Stimulated activated memory B cell treated with anti-CD40 and anti-IgM and Interleukin-4, amounts not matched to agents 10 μg/mL and 1 μg/mL and 100 μg/mL, for 72 hours (primary cell): Measurements from ENCODE around the gene FGGY.
"Not testable (repeated sequence)": the region's sequence is repeated elsewhere in the genome, so short reads cannot be mapped to it uniquely, and the experiment has no call there.

Experiments used
- ATAC-seq: fragments of 150-1000 bp; cut with Tn5 transposase; 2 replicates; pipeline ENCODE4 v1.10.0; 2021
- H3K27ac Mint-ChIP-seq: one replicate; pipeline ENCODE4 v1.8.0; 2022; ENCODE audit warnings: mild to moderate bottlenecking, mixed read lengths
- H3K27me3 Mint-ChIP-seq: one replicate; pipeline ENCODE4 v1.8.0; 2022; ENCODE audit warnings: mixed read lengths
- H3K36me3 Mint-ChIP-seq: one replicate; pipeline ENCODE4 v1.8.0; 2022; ENCODE audit warnings: mixed read lengths
- H3K4me1 Mint-ChIP-seq: one replicate; pipeline ENCODE4 v1.8.0; 2022; ENCODE audit warnings: mixed read lengths
- H3K4me3 Mint-ChIP-seq: one replicate; pipeline ENCODE4 v1.8.0; 2022; ENCODE audit warnings: mild to moderate bottlenecking, moderate library complexity, mixed read lengths
- H3K9me3 Mint-ChIP-seq: one replicate; pipeline ENCODE4 v1.8.0; 2022; ENCODE audit warnings: mixed read lengths

The FGGY gene

GRCh38 chr1:59298026-59298583, 1.2 kb downstream of the FGGY start:
- H3K9me3 Mint-ChIP-seq, result peaks cover 10% of the 10 kb centered on the region
- H3K27me3 Mint-ChIP-seq, result no peaks in the 10 kb centered on the region
- peaks cover 24% of the 10 kb centered on the region for H3K4me1 Mint-ChIP-seq
- peak overlapping the region; percentile 93 for H3K27ac Mint-ChIP-seq
- peaks cover 18% of the 10 kb centered on the region for H3K36me3 Mint-ChIP-seq
- peak overlapping the region; percentile 96 for H3K4me3 Mint-ChIP-seq
- no peak for ATAC-seq

- Mint-ChIP-seq H3K36me3 (peaks cover 18% of the 10 kb centered on the region), H3K27ac (peak overlapping the region; percentile 93), H3K27me3 (no peaks in the 10 kb centered on the region), H3K4me3 (no peak overlapping the region), H3K9me3 (peaks cover 10% of the 10 kb centered on the region), H3K4me1 (peaks cover 21% of the 10 kb centered on the region)
- ATAC-seq, result no peak
Observed at GRCh38 chr1:59298710-59299346, 1.9 kb downstream of the FGGY start.

- Mint-ChIP-seq H3K4me1 (peaks cover 21% of the 10 kb centered on the region), H3K36me3 (peaks cover 27% of the 10 kb centered on the region), H3K9me3 (peaks cover 14% of the 10 kb centered on the region)
- ATAC-seq, H3K27ac Mint-ChIP-seq, H3K4me3 Mint-ChIP-seq, H3K27me3 Mint-ChIP-seq: not testable (repeated sequence)
Observed at GRCh38 chr1:59299670-59300069, 2.8 kb downstream of the FGGY start.

GRCh38 chr1:59302297-59302696, 5.4 kb downstream of the FGGY start:
- Mint-ChIP-seq H3K27me3 (no peaks in the 10 kb centered on the region), H3K4me1 (peaks cover 18% of the 10 kb centered on the region), H3K36me3 (peaks cover 49% of the 10 kb centered on the region), H3K4me3 (no peak overlapping the region), H3K9me3 (peaks cover 22% of the 10 kb centered on the region), H3K27ac (no peak overlapping the region)
- ATAC-seq, result no peak

GRCh38 chr1:59302871-59303270, 6.0 kb downstream of the FGGY start:
- H3K9me3 Mint-ChIP-seq, result peaks cover 22% of the 10 kb centered on the region
- H3K4me3 Mint-ChIP-seq, result no peak overlapping the region
- H3K27me3 Mint-ChIP-seq, result no peaks in the 10 kb centered on the region
- H3K27ac Mint-ChIP-seq, result no peak overlapping the region
- peaks cover 12% of the 10 kb centered on the region for H3K4me1 Mint-ChIP-seq
- ATAC-seq, result no peak
- H3K36me3 Mint-ChIP-seq, result peaks cover 49% of the 10 kb centered on the region

GRCh38 chr1:59305188-59305587, 8.3 kb downstream of the FGGY start:
- Mint-ChIP-seq H3K27ac (no peak overlapping the region), H3K9me3 (peaks cover 15% of the 10 kb centered on the region), H3K4me1 (no peaks in the 10 kb centered on the region), H3K36me3 (peaks cover 39% of the 10 kb centered on the region), H3K27me3 (no peaks in the 10 kb centered on the region), H3K4me3 (no peak overlapping the region)
- no peak for ATAC-seq

- H3K27me3 Mint-ChIP-seq, result no peaks in the 10 kb centered on the region
- H3K4me1 Mint-ChIP-seq, result no peaks in the 10 kb centered on the region
- H3K4me3 Mint-ChIP-seq, result no peak overlapping the region
- peaks cover 38% of the 10 kb centered on the region for H3K36me3 Mint-ChIP-seq
- ATAC-seq, result no peak
- H3K9me3 Mint-ChIP-seq, result peaks cover 14% of the 10 kb centered on the region
- H3K27ac Mint-ChIP-seq, result no peak overlapping the region
Observed at GRCh38 chr1:59307591-59307990, 10.7 kb downstream of the FGGY start.

GRCh38 chr1:59308839-59309238, 11.9 kb downstream of the FGGY start:
- H3K9me3 Mint-ChIP-seq, result peaks cover 14% of the 10 kb centered on the region
- no peak for ATAC-seq
- H3K4me3 Mint-ChIP-seq, result no peak overlapping the region
- H3K27me3 Mint-ChIP-seq, result no peaks in the 10 kb centered on the region
- no peaks in the 10 kb centered on the region for H3K4me1 Mint-ChIP-seq
- no peak overlapping the region for H3K27ac Mint-ChIP-seq
- H3K36me3 Mint-ChIP-seq, result peaks cover 37% of the 10 kb centered on the region

- H3K36me3 Mint-ChIP-seq, result peaks cover 31% of the 10 kb centered on the region
- H3K27me3 Mint-ChIP-seq, result no peaks in the 10 kb centered on the region
- no peak overlapping the region for H3K4me3 Mint-ChIP-seq
- H3K9me3 Mint-ChIP-seq, result peaks cover 11% of the 10 kb centered on the region
- ATAC-seq, result no peak
- H3K4me1 Mint-ChIP-seq, result no peaks in the 10 kb centered on the region
- no peak overlapping the region for H3K27ac Mint-ChIP-seq
Observed at GRCh38 chr1:59309392-59309791, 12.5 kb downstream of the FGGY start.

GRCh38 chr1:59309795-59310548, 13.1 kb downstream of the FGGY start:
- Mint-ChIP-seq H3K27ac (no peak overlapping the region), H3K27me3 (no peaks in the 10 kb centered on the region), H3K9me3 (peaks cover 11% of the 10 kb centered on the region), H3K36me3 (peaks cover 25% of the 10 kb centered on the region), H3K4me3 (no peak overlapping the region), H3K4me1 (peaks cover 1% of the 10 kb centered on the region)
- no peak for ATAC-seq

- H3K4me3 Mint-ChIP-seq, result no peak overlapping the region
- H3K9me3 Mint-ChIP-seq, result peaks cover 7% of the 10 kb centered on the region
- H3K4me1 Mint-ChIP-seq, result peaks cover 8% of the 10 kb centered on the region
- H3K36me3 Mint-ChIP-seq, result peaks cover 18% of the 10 kb centered on the region
- no peak for ATAC-seq
- no peaks in the 10 kb centered on the region for H3K27me3 Mint-ChIP-seq
- no peak overlapping the region for H3K27ac Mint-ChIP-seq
Observed at GRCh38 chr1:59310549-59311250, 13.8 kb downstream of the FGGY start.

GRCh38 chr1:59314776-59315528, 18.1 kb downstream of the FGGY start:
- no peak overlapping the region for H3K27ac Mint-ChIP-seq
- peaks cover 23% of the 10 kb centered on the region for H3K4me1 Mint-ChIP-seq
- peaks cover 6% of the 10 kb centered on the region for H3K36me3 Mint-ChIP-seq
- H3K4me3 Mint-ChIP-seq, result no peak overlapping the region
- H3K27me3 Mint-ChIP-seq, result no peaks in the 10 kb centered on the region
- peaks cover 2% of the 10 kb centered on the region for H3K9me3 Mint-ChIP-seq
- no peak for ATAC-seq

- Mint-ChIP-seq H3K4me1 (peaks cover 23% of the 10 kb centered on the region), H3K27ac (no peak overlapping the region)
- ATAC-seq, result no peak
Observed at GRCh38 chr1:59315529-59316463, 18.9 kb downstream of the FGGY start.

More at GRCh38 chr1:59315529-59316463, 18.9 kb downstream of the FGGY start:
- Mint-ChIP-seq H3K4me3 (no peak overlapping the region), H3K27me3 (no peaks in the 10 kb centered on the region), H3K36me3 (peaks cover 6% of the 10 kb centered on the region), H3K9me3 (peaks cover 2% of the 10 kb centered on the region)
